Kidney (tissue), 14 donors: Measurements from ENCODE around the gene IKZF2. TPM values are rescaled to one million over a fixed set of nuclear protein-coding genes. Genes with fewer than 3 reads are reported as not detected.

Experiments used
- DNase-seq, 5 donors: peaks; one replicate each; pipeline ENCODE4 v3.0.0-alpha.2; 2013 to 2020
- FAIRE-seq: peaks from 2 replicates; lab custom pipeline; 2012; peaks lifted over from hg19 to GRCh38; lab: Jason Lieb, UNC
- H3K27ac ChIP-seq, 2 donors: one replicate each; pipeline ENCODE4 v1.7.0; 2013; ENCODE audit warnings: low read depth in 2 of 2, low read length in 2 of 2, inconsistent platforms in 1 of 2
- H3K27me3 ChIP-seq: one replicate; pipeline ENCODE4 v1.7.1; 2013; ENCODE audit warnings: low read length, inconsistent platforms; ENCODE audit not compliant: control insufficient read depth, insufficient read depth
- H3K36me3 ChIP-seq, 3 donors: one replicate each; pipeline versions ENCODE4 v1.7.0 to v1.7.1; 2013; ENCODE audit warnings: low read length in 3 of 3, control low read depth in 1 of 3, inconsistent platforms in 1 of 3; ENCODE audit not compliant: insufficient read depth in 3 of 3, control insufficient read depth in 2 of 3
- H3K4me1 ChIP-seq, 3 donors: one replicate each; pipeline versions ENCODE4 v1.7.0 to v1.7.1; 2013; ENCODE audit warnings: low read length in 3 of 3, inconsistent platforms in 1 of 3, low read depth in 1 of 3; ENCODE audit not compliant: control insufficient read depth in 2 of 3, insufficient read depth in 2 of 3
- H3K4me3 ChIP-seq, 3 donors: one replicate each; pipeline versions ENCODE4 v1.7.0 to v1.8.1; 2013; ENCODE audit warnings: low read length in 3 of 3, control low read depth in 1 of 3, inconsistent platforms in 1 of 3
- H3K9ac ChIP-seq, 3 donors: one replicate each; pipeline versions ENCODE4 v1.7.0 to v1.7.1; 2013; ENCODE audit warnings: low read length in 3 of 3, control low read depth in 1 of 3, inconsistent platforms in 1 of 3
- H3K9me3 ChIP-seq, 3 donors: one replicate each; pipeline versions ENCODE4 v1.7.0 to v1.7.1; 2013; ENCODE audit warnings: low read length in 3 of 3, control low read depth in 1 of 3, inconsistent platforms in 1 of 3; ENCODE audit not compliant: control insufficient read depth in 2 of 3, insufficient read depth in 1 of 3
- CTCF ChIP-seq: IDR thresholded peaks from 3 replicates; pipeline ENCODE4 v1.5.1; 2012; ENCODE audit warnings: mild to moderate bottlenecking, moderate library complexity, borderline replicate concordance; ENCODE audit not compliant: insufficient read depth; ENCODE audit errors: extremely low read depth
- intact Hi-C: fragments of 100-400 bp; cut with DNase I; formaldehyde crosslinking; loops from one replicate; pipeline ENCODE4 v1.11.1; 2022
- polyA plus RNA-seq: library from polyadenylated mRNA; stranded (reverse); fragments of 350-450 nt; fragmentation: Illumina TruSeq; extraction: RNeasy Lipid Tissue Mini Kit (QIAGEN cat#74804); gene quantifications from one replicate; pipeline ENCODE4 v1.2.3, GENCODE V29; 2014; ENCODE audit warnings: low read depth, low replicate concordance; ENCODE audit not compliant: insufficient read depth
- total RNA-seq: library from RNA; stranded (reverse); fragmentation: NEBNext Ultra II Directional; extraction: Animal tissue kit (Norgen Biotek cat#: 25700); gene quantifications from one replicate; pipeline ENCODE4 v1.2.1, GENCODE V29; 2021
- donor health status: control.
- donor health status: control.
- donor health status: control.
- donor health status: control.
- donor health status: control.
- donor health status: DM: yes; HTN: yes; CAD: no.
- donor health status: Normal renal cell carcinoma (clear cell type).

IKZF2 gene
- total and polyA plus RNA-seq, 2 donors from 2014 or later, result 0.75 to 12.4 TPM

DNA sequence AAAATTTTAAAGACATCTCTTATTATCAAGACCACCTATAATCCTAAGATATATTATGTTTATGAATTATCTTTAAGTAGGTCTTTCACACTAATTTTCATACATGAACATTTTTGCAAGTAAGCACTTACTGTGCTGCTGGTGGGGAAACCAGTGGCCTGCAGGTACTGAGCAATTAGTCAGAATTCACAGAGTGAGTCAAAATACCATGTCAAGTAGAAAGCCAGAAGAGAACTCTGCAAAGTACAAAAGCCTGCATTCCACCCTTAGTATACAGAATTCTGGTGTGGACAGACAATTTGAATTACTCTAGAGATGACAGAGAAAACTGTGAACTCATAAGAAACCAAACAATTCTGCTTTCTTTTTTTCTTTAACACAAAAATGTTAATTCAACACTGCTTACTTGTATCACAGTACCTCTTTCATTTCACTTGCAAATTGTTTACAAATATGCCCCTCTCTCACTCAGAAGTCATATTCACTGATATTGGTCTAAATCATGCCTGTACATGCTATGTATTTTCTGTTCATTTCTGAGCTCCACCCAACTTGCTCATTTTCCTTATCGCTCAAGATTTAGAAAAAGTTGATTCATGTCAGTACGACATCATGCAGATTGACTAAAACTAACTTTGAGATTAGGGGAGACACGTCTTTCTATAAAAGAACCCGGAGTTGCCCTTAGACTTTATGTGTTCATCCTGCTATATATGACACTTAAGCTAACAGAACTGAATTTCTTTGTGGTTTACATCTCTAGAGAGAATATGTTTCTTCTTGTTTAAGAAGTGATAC lies 182.9 kb downstream of the IKZF2 start:
- no peak for FAIRE-seq

GRCh38 chr2:212966884-212967283 lies 184.5 kb downstream of the IKZF2 start:
- Histone ChIP-seq H3K9ac (no peak overlapping the region), H3K9me3 (no peaks in the 10 kb centered on the region), H3K27ac (no peak overlapping the region), H3K4me3 (no peak overlapping the region), H3K27me3 (no peaks in the 10 kb centered on the region), H3K4me1 (no peaks in the 10 kb centered on the region), H3K36me3 (no peaks in the 10 kb centered on the region)
- no peak for DNase-seq
- no peak for TF ChIP-seq CTCF
- intact Hi-C loops, result no loop called here
- FAIRE-seq, result no peak

More for the DNA sequence above, 182.9 kb downstream of the IKZF2 start:
- Histone ChIP-seq H3K4me3 (no peak overlapping the region), H3K36me3 (no peaks in the 10 kb centered on the region), H3K9ac (no peak overlapping the region), H3K9me3 (no peaks in the 10 kb centered on the region), H3K27me3 (no peaks in the 10 kb centered on the region), H3K27ac (no peak overlapping the region), H3K4me1 (no peaks in the 10 kb centered on the region)
- TF ChIP-seq CTCF, result no peak
- DNase-seq, result no peak
- intact Hi-C loops, result no loop called here

GRCh38 chr2:212962691-212963090 lies 188.7 kb downstream of the IKZF2 start:
- DNase-seq (no peak), FAIRE-seq (no peak)
- Histone ChIP-seq H3K9me3 (no peaks in the 10 kb centered on the region), H3K36me3 (no peaks in the 10 kb centered on the region), H3K27ac (no peak overlapping the region), H3K4me1 (no peaks in the 10 kb centered on the region), H3K4me3 (no peak overlapping the region), H3K27me3 (no peaks in the 10 kb centered on the region), H3K9ac (no peak overlapping the region)
- no peak for TF ChIP-seq CTCF
- intact Hi-C loops, result no loop called here
